ENCODE data around the gene ADAT1. TPM values are rescaled to one million over a fixed set of nuclear protein-coding genes. Genes with fewer than 3 reads are reported as not detected.

ADAT1 gene
- total and polyA plus RNA-seq, 2 of the 8 experiments (the other 6 are each of a cell fraction or from before 2014, with no cell fraction given), result 30.7 to 44.7 TPM

DNA sequence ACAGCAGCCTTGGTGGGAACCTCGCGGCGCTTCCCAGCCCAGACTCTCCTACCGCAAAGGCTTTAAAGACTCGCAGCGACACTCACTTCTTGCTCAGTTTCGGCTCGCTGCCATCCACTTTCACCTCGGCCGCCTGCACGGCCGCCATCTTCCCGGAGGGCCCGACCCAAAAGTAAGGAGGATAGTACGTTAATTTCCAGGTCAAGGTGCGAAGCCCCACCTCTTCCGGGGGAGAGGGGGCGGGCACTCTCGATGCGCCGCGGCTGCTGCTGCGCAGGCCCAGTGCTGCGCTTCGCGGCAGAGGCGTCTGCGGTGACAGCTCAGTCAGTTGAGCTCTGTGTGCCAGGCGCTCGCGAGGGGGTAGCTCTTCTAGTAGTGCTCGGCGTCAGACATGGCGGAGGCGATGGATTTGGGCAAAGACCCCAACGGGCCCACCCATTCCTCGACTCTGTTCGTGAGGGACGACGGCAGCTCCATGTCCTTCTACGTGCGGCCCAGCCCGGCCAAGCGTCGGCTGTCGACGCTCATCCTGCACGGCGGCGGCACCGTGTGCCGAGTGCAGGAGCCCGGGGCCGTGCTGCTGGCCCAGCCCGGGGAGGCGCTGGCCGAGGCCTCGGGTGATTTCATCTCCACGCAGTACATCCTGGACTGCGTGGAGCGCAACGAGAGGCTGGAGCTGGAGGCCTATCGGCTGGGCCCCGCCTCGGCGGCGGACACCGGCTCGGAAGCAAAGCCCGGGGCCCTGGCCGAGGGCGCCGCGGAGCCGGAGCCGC is 24.6 kb upstream of the ADAT1 start, which contains the start of the genes KARS1 and TERF2IP:
TSS of gene KARS1 (minus strand) at position 174 of the 773 bp plus-strand sequence. CDS start at position 148, 26 bp downstream.
TSS of gene TERF2IP (plus strand) at position 282 of the 773 bp plus-strand sequence. CDS start at position 392, 110 bp downstream.
- H3K56ac ChIP-seq (replicated peaks; ENCODE audit: insufficient read length, low read depth, low read length), result peak within 1 kb of the TSS; percentile 87
- H3K27ac ChIP-seq (ENCODE audit: low read depth, low read length), result peak within 1 kb of the TSS; percentile 90
- peaks cover 0 to 21% (median 4%) of the 10 kb centered on the region in 4 experiments; a peak in 3 of 8 replicates for H3K36me3 ChIP-seq (ENCODE audit: control insufficient read depth in 2 of 4, insufficient read depth in 4 of 4, low read length in 3 of 4)
- H3K4me2 ChIP-seq (ENCODE audit: insufficient read depth in 1 of 2, low read depth in 2 of 2, low read length in 2 of 2), result peak within 1 kb of the TSS; percentile 86 to 92
- H3K4me1 ChIP-seq (replicated peaks in 1 of 4; ENCODE audit: control insufficient read depth in 3 of 4, insufficient read depth in 4 of 4, low read length in 3 of 4), result peaks cover 0 to 4% (median 1%) of the 10 kb centered on the region in 4 experiments; a peak in 3 of 7 replicates
- peak within 1 kb of the TSS; percentile 91 for H2BK5ac ChIP-seq (ENCODE audit: low read depth, low read length)
- 1% methylated on average over 71 of the region's 76 CpGs; no CpG with 5 or more reads in 1 of the 2 experiments for WGBS, 2 experiments (ENCODE audit: extremely low coverage in 1 of 2, insufficient coverage in 1 of 2, insufficient read length in 1 of 2, insufficient replicate concordance in 2 of 2, low coverage in 1 of 2, low lambda C conversion rate in 2 of 2, missing lambda C conversion rate in 1 of 2)
- no peak within 1 kb of the TSS for H2AK5ac ChIP-seq (ENCODE audit: low read depth, low read length)
- H4K91ac ChIP-seq (replicated peaks; ENCODE audit: insufficient read length, low read length), result peak within 1 kb of the TSS; percentile 68
- H4K20me1 ChIP-seq (replicated peaks in 1 of 2; ENCODE audit: control insufficient read depth in 1 of 2, insufficient read depth in 2 of 2, low read length in 2 of 2), result peaks cover 2 to 9% of the 10 kb centered on the region in 2 experiments
- CTCF ChIA-PET (ENCODE audit: partially characterized antibody), result interaction anchor here (0.6 to 2.7 kb wide), 6 partner anchors 9 to 183 kb away, joined by 3 to 8 read pairs (median 6); partner anchors contain the start of gene TMEM170A
- H4K5ac ChIP-seq (ENCODE audit: insufficient read length, low read depth, low read length), result peak within 1 kb of the TSS; percentile 93
- H2BK15ac ChIP-seq (ENCODE audit: low read length), result no peak within 1 kb of the TSS; the same call in 1 of the 2 replicates
- no peak within 1 kb of the TSS for H2BK120ac ChIP-seq (replicated peaks; ENCODE audit: low read depth, low read length)
- H3K9ac ChIP-seq (replicated peaks in 1 of 4; ENCODE audit: extremely low read depth in 1 of 4, low read depth in 3 of 4, low read length in 3 of 4), result peak within 1 kb of the TSS; percentile 92 to 96 (median 94)
- peak within 1 kb of the TSS; percentile 84; the same call in 1 of the 2 replicates for H3K18ac ChIP-seq (ENCODE audit: extremely low read depth, low read length)
- no peak within 1 kb of the TSS for H3K4ac ChIP-seq (replicated peaks; ENCODE audit: insufficient read length, low read depth, low read length)
- POLR2A ChIA-PET (ENCODE audit: partially characterized antibody), result interaction anchor here (0.6 to 2.4 kb wide), 15 partner anchors 10 to 214 kb away, joined by 3 to 8 read pairs (median 4); partner anchors contain the start of genes ADAT1, CFDP1 and CPHXL2
- peaks cover 13% of the 10 kb centered on the region for H3K79me1 ChIP-seq (ENCODE audit: low read depth, low read length)
- H3K4me3 ChIP-seq (ENCODE audit: extremely low read depth in 1 of 4, insufficient read depth in 2 of 4, low read depth in 3 of 4, low read length in 4 of 4), result peak within 1 kb of the TSS; percentile 83 to 99 (median 97)
- no peak within 1 kb of the TSS for H3K23ac ChIP-seq (ENCODE audit: insufficient read length)
- no peak within 1 kb of the TSS; the same call in 1 of the 2 replicates for H2BK12ac ChIP-seq (ENCODE audit: low read depth, low read length)
- H3K23me2 ChIP-seq (ENCODE audit: low read depth, low read length), result peaks cover 5% of the 10 kb centered on the region
- peak within 1 kb of the TSS; percentile 99 for H4K8ac ChIP-seq (ENCODE audit: extremely low read depth, insufficient read depth, low read length)
- H2AFZ ChIP-seq (ENCODE audit: low read length), result peak within 1 kb of the TSS; percentile 86
- H3K14ac ChIP-seq (ENCODE audit: insufficient read length), result no peak within 1 kb of the TSS
- DNase-seq (ENCODE audit: low read depth in 1 of 2, low spot score in 2 of 2), result peak; percentile 73 to 90
- no peak for FAIRE-seq
- no peaks in the 10 kb centered on the region for H3K27me3 ChIP-seq (replicated peaks in 1 of 4; ENCODE audit: control insufficient read depth in 3 of 4, extremely low read depth in 1 of 4, insufficient read depth in 3 of 4, low read length in 3 of 4)
- peaks cover 37 to 88% of the 10 kb centered on the region in 2 experiments for H3K79me2 ChIP-seq (ENCODE audit: control insufficient read depth in 1 of 2, insufficient read depth in 2 of 2, low read length in 2 of 2)
- no peak within 1 kb of the TSS for H2BK20ac ChIP-seq (ENCODE audit: low read length)
- no peaks in the 10 kb centered on the region for H3K9me3 ChIP-seq (ENCODE audit: insufficient read depth in 2 of 2, low read depth in 1 of 2, low read length in 1 of 2)
- TF ChIP-seq USF2 (IDR thresholded peaks at IDR 0.05; ENCODE audit: low read length) (no peak), EP300 (IDR thresholded peaks at IDR 0.05; ENCODE audit: borderline replicate concordance in 1 of 2, low read depth in 2 of 2, low read length in 2 of 2) (no peak), EGR1 (IDR thresholded peaks at IDR 0.05; ENCODE audit: borderline replicate concordance, low read depth, low read length) (no peak), HDAC6 (IDR thresholded peaks at IDR 0.05; ENCODE audit: low read depth, low read length) (no peak), KDM5A (IDR thresholded peaks at IDR 0.05; ENCODE audit: low read length) (peak; percentile 92), TAF7 (optimal IDR thresholded peaks at IDR 0.05; ENCODE audit: borderline replicate concordance, low read depth, low read length) (peak; percentile 86), RAD21 (IDR thresholded peaks at IDR 0.05 in 1 of 2, conservative IDR thresholded peaks at IDR 0.05 in 1 of 2; ENCODE audit: low read depth in 2 of 2, low read length in 2 of 2) (no peak), CHD1 (IDR thresholded peaks at IDR 0.05; ENCODE audit: low read depth, low read length) (0 out of 2 replicates have a peak, but pooled peaks have one; percentile 3), ASH2L (IDR thresholded peaks at IDR 0.05; ENCODE audit: low read length) (peak; percentile 89)

Measured in H1 (cell line).